GM23338 (cell line): ENCODE results near the gene RAB40C. TPM values are rescaled to one million over a fixed set of nuclear protein-coding genes. Genes with fewer than 3 reads are reported as not detected.

Experiments used
- ATAC-seq: fragments of 200-7000 bp; cut with Tn5 transposase; 3 replicates; pipeline ENCODE4 v1.9.1; 2020
- DNase-seq: peaks from one replicate; pipeline ENCODE4 v3.0.0-alpha.2; 2015; ENCODE audit warnings: low spot score
- H2AFZ ChIP-seq: fragments of 200-600 bp; sonication (generic); 2 replicates; pipeline ENCODE4 v1.8.0; 2016; ENCODE audit warnings: antibody characterized with exemption, mild to moderate bottlenecking, moderate library complexity
- H3F3A ChIP-seq: fragments of 200-600 bp; sonication (generic); replicated peaks from 2 replicates; pipeline ENCODE4 v1.8.0; 2017; ENCODE audit warnings: antibody characterized with exemption, mixed run types, low read depth
- H3K27ac ChIP-seq: fragments of 200-600 bp; sonication (generic); 2 replicates; pipeline ENCODE4 v1.6.1; 2016; ENCODE audit warnings: low read depth
- H3K27me3 ChIP-seq: fragments of 200-600 bp; sonication (generic); 2 replicates; pipeline ENCODE4 v1.8.0; 2016; ENCODE audit warnings: mild to moderate bottlenecking, mixed run types, moderate library complexity; ENCODE audit not compliant: insufficient read depth
- H3K36me3 ChIP-seq: fragments of 200-600 bp; sonication (generic); 2 replicates; pipeline ENCODE4 v1.8.0; 2016; ENCODE audit warnings: mild to moderate bottlenecking; ENCODE audit not compliant: insufficient read depth
- H3K4me1 ChIP-seq: fragments of 200-600 bp; sonication (generic); 2 replicates; pipeline ENCODE4 v1.8.0; 2016; ENCODE audit warnings: mild to moderate bottlenecking, moderate library complexity; ENCODE audit not compliant: insufficient read depth
- H3K4me2 ChIP-seq: fragments of 200-600 bp; sonication (generic); 2 replicates; pipeline ENCODE4 v1.7.1; 2017; ENCODE audit warnings: mixed run types
- H3K4me3 ChIP-seq: fragments of 200-600 bp; sonication (generic); 2 replicates; pipeline ENCODE4 v1.6.1; 2016; ENCODE audit warnings: mixed run types
- H3K79me2 ChIP-seq: fragments of 200-600 bp; sonication (generic); replicated peaks from 2 replicates; pipeline ENCODE4 v1.8.0; 2017; ENCODE audit warnings: mild to moderate bottlenecking; ENCODE audit not compliant: insufficient read depth
- H3K9me2 ChIP-seq: fragments of 200-600 bp; sonication (generic); 2 replicates; pipeline ENCODE4 v1.8.0; 2017; ENCODE audit not compliant: insufficient read depth
- H4K20me1 ChIP-seq: fragments of 200-600 bp; sonication (generic); replicated peaks from 2 replicates; pipeline ENCODE4 v1.8.0; 2017; ENCODE audit warnings: mild to moderate bottlenecking; ENCODE audit not compliant: insufficient read depth
- H3K27ac Mint-ChIP-seq: 2 replicates; pipeline ENCODE4 v1.8.0; 2020; ENCODE audit warnings: inconsistent platforms, mild to moderate bottlenecking, moderate library complexity, mixed read lengths
- H3K27me3 Mint-ChIP-seq: 3 replicates; pipeline ENCODE4 v1.8.0; 2022; ENCODE audit warnings: low read depth, mild to moderate bottlenecking, moderate library complexity, mixed read lengths, inconsistent platforms; ENCODE audit not compliant: insufficient read depth, poor library complexity
- H3K36me3 Mint-ChIP-seq: 3 replicates; pipeline ENCODE4 v1.8.0; 2021; ENCODE audit warnings: low read depth, mild to moderate bottlenecking, inconsistent platforms, moderate library complexity, mixed read lengths
- H3K4me1 Mint-ChIP-seq: 3 replicates; pipeline ENCODE4 v1.8.0; 2020; ENCODE audit warnings: mild to moderate bottlenecking, inconsistent platforms, mixed read lengths
- H3K4me3 Mint-ChIP-seq: 3 replicates; pipeline ENCODE4 v1.8.0; 2021; ENCODE audit warnings: moderate library complexity, mild to moderate bottlenecking, inconsistent platforms, mixed read lengths
- H3K9me3 Mint-ChIP-seq: 3 replicates; pipeline ENCODE4 v1.8.0; 2020; ENCODE audit warnings: moderate library complexity, mild to moderate bottlenecking, inconsistent platforms, mixed read lengths
- CREB1 ChIP-seq: fragments of 250-450 bp; sonication (Bioruptor Pico); IDR thresholded peaks from 2 replicates; pipeline ENCODE4 v1.5.0; 2020; ENCODE audit warnings: low read depth, mild to moderate bottlenecking, moderate library complexity
- EZH2 ChIP-seq: fragments of 200-600 bp; sonication (generic); IDR thresholded peaks from one replicate; pipeline ENCODE4 v1.8.0; 2017; ENCODE audit warnings: antibody characterized with exemption, mild to moderate bottlenecking, low read depth; ENCODE audit not compliant: unreplicated experiment
- EZH2phosphoT487 ChIP-seq: fragments of 200-600 bp; sonication (generic); IDR thresholded peaks from one replicate; pipeline ENCODE4 v1.8.1; 2018; ENCODE audit warnings: antibody characterized with exemption; ENCODE audit not compliant: unreplicated experiment
- JUNB ChIP-seq: IDR thresholded peaks from one replicate; pipeline ENCODE4 v1.6.1; 2016; ENCODE audit warnings: antibody characterized with exemption; ENCODE audit not compliant: unreplicated experiment
- NANOG ChIP-seq: IDR thresholded peaks from 2 replicates; pipeline ENCODE4 v1.6.1; 2016; ENCODE audit warnings: antibody characterized with exemption, borderline replicate concordance
- POLR2AphosphoS5 ChIP-seq: IDR thresholded peaks from 2 replicates; pipeline ENCODE4 v1.6.1; 2016; ENCODE audit warnings: antibody characterized with exemption, low read depth
- STAT1 ChIP-seq: IDR thresholded peaks from one replicate; pipeline ENCODE4 v1.6.1; 2016; ENCODE audit warnings: antibody characterized with exemption; ENCODE audit not compliant: unreplicated experiment
- ZNF331 ChIP-seq: fragments of 250-450 bp; sonication (Bioruptor Pico); IDR thresholded peaks from 2 replicates; pipeline ENCODE4 v1.5.0; 2020; ENCODE audit warnings: low read depth, mild to moderate bottlenecking, moderate library complexity
- polyA plus RNA-seq: library from polyadenylated mRNA; unstranded; fragments of >200 nt; fragmentation: Nextera tagmentation; extraction: Ambion mirVana; gene quantifications from 2 replicates; pipeline ENCODE4 v1.2.1, GENCODE V29; 2016
- total RNA-seq: library from RNA; depleted of rRNA; stranded (reverse); fragments of >200 nt; shearing (Covaris generic); gene quantifications from 2 replicates; pipeline ENCODE4 v1.2.3, GENCODE V29; 2014
- TF ChIP-seq, protein P1 (sequence below), 2 experiments: fragments of 200-600 bp in 1 of 2; sonication (generic) in 1 of 2; conservative IDR thresholded peaks; 2 replicates each; pipeline versions ENCODE4 v1.5.1 to v1.6.1; 2016 to 2017; ENCODE audit warnings: antibody characterized with exemption in 2 of 2, low read depth in 2 of 2, mild to moderate bottlenecking in 2 of 2, moderate library complexity in 1 of 2
- TF ChIP-seq, protein P2 (sequence below): IDR thresholded peaks from one replicate; pipeline ENCODE4 v1.6.1; 2018; ENCODE audit warnings: antibody characterized with exemption; ENCODE audit not compliant: unreplicated experiment

Gene RAB40C
- total and polyA plus RNA-seq, 2 experiments from 2014 or later, result 11.2 to 24.6 TPM

DNA sequence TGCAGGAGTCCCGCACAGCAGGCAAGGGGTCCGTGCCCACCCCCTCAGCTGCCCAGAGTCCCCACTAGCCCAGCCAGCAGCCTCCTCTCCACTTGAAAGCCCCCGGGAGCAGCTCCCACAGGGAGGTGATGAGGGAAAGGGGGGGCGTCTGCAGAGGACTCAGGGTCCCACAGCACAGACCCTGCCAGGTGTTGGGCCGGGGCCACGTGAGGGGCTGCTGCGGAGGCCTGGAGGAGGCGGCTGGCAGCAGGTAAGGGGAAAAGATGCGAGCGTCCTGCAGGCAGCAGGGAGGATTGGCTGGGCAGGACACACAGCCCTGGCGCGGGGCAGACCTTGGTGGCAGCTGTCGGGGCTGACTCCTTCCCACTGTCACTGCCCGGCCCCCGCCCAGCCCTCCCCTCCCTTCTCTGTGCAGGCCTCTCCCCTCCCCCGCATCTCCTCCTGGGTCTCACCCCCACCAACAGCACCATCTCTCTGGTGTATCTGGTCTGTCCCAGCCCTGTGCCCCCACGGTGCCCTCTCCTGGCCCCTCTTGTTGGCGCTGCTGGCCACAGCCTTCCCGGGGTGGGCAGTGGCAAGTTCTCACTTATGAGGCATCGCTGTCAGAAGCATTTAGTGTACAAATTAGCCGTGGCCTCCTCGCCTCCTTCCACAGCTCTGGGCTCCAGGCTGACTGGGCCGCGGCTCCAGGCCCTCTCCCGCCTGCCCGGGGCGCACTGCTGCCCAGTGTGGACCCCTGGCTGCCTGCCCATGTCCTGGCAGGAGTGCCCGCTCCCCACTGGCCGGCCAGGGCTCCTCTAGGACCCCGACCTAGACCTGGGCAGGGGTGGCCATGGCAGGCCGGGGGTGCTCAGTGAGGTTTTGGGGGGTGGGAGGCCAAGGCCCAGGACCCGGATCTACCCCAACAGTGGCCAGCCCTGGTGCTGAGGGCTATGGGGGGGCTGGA is 34.1 kb upstream of the RAB40C start:
- Mint-ChIP-seq H3K9me3 (no peaks in the 10 kb centered on the region), H3K4me1 (no peaks in the 10 kb centered on the region), H3K27me3 (peaks cover 12% of the 10 kb centered on the region), H3K36me3 (peaks cover 3% of the 10 kb centered on the region; the same call in 1 of the 3 replicates), H3K4me3 (no peak overlapping the region), H3K27ac (no peak overlapping the region)
- no peaks in the 10 kb centered on the region for H3K36me3 ChIP-seq
- no peaks in the 10 kb centered on the region for H3K9me2 ChIP-seq
- no peak overlapping the region for H3K4me3 ChIP-seq
- no peaks in the 10 kb centered on the region; the same call in 1 of the 2 replicates for H3K4me1 ChIP-seq
- DNase-seq (no peak), ATAC-seq (no peak; the same call in 2 of the 3 replicates)
- no peak overlapping the region for H2AFZ ChIP-seq
- H3K27ac ChIP-seq, result no peak overlapping the region
- H3K4me2 ChIP-seq, result no peak overlapping the region
- no peaks in the 10 kb centered on the region for H3K79me2 ChIP-seq
- 0 out of 2 replicates have a peak, but pooled peaks cover 3% of the 10 kb centered on the region for H3F3A ChIP-seq
- no peaks in the 10 kb centered on the region; the same call in 1 of the 2 replicates for H4K20me1 ChIP-seq
- TF ChIP-seq EZH2phosphoT487 (no peak), ZNF331 (CRISPR knock-in tag) (no peak), CREB1 (CRISPR knock-in tag) (no peak), EZH2 (no peak), NANOG (no peak), JUNB (no peak), POLR2AphosphoS5 (no peak), STAT1 (no peak)
- TF ChIP-seq, protein P1, sequence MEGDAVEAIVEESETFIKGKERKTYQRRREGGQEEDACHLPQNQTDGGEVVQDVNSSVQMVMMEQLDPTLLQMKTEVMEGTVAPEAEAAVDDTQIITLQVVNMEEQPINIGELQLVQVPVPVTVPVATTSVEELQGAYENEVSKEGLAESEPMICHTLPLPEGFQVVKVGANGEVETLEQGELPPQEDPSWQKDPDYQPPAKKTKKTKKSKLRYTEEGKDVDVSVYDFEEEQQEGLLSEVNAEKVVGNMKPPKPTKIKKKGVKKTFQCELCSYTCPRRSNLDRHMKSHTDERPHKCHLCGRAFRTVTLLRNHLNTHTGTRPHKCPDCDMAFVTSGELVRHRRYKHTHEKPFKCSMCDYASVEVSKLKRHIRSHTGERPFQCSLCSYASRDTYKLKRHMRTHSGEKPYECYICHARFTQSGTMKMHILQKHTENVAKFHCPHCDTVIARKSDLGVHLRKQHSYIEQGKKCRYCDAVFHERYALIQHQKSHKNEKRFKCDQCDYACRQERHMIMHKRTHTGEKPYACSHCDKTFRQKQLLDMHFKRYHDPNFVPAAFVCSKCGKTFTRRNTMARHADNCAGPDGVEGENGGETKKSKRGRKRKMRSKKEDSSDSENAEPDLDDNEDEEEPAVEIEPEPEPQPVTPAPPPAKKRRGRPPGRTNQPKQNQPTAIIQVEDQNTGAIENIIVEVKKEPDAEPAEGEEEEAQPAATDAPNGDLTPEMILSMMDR (conservative IDR thresholded peaks at IDR 0.05; ENCODE audit: low read depth in 2 of 2), result no peak; a peak in 1 of 4 replicates
- TF ChIP-seq, protein P2, sequence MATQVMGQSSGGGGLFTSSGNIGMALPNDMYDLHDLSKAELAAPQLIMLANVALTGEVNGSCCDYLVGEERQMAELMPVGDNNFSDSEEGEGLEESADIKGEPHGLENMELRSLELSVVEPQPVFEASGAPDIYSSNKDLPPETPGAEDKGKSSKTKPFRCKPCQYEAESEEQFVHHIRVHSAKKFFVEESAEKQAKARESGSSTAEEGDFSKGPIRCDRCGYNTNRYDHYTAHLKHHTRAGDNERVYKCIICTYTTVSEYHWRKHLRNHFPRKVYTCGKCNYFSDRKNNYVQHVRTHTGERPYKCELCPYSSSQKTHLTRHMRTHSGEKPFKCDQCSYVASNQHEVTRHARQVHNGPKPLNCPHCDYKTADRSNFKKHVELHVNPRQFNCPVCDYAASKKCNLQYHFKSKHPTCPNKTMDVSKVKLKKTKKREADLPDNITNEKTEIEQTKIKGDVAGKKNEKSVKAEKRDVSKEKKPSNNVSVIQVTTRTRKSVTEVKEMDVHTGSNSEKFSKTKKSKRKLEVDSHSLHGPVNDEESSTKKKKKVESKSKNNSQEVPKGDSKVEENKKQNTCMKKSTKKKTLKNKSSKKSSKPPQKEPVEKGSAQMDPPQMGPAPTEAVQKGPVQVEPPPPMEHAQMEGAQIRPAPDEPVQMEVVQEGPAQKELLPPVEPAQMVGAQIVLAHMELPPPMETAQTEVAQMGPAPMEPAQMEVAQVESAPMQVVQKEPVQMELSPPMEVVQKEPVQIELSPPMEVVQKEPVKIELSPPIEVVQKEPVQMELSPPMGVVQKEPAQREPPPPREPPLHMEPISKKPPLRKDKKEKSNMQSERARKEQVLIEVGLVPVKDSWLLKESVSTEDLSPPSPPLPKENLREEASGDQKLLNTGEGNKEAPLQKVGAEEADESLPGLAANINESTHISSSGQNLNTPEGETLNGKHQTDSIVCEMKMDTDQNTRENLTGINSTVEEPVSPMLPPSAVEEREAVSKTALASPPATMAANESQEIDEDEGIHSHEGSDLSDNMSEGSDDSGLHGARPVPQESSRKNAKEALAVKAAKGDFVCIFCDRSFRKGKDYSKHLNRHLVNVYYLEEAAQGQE, result no peak
- peaks cover 24% of the 10 kb centered on the region for H3K27me3 ChIP-seq
